Activated naive CD4-positive, alpha-beta T cell (primary cell): Measurements from ENCODE around the gene PLEKHJ1.

Experiments
- DNase-seq, 4 experiments: peaks; one replicate each; lab custom pipeline; 2025; lab: John Stamatoyannopoulos, UW

The PLEKHJ1 gene

GRCh38 chr19:2234996-2235380 lies 1.1 kb downstream of the PLEKHJ1 start:
- DNase-seq = no peak

- DNase-seq = no peak
Observed at GRCh38 chr19:2233601-2234280, 2.4 kb downstream of the PLEKHJ1 start.

- no peak for DNase-seq
Observed at GRCh38 chr19:2232286-2233151, 3.6 kb downstream of the PLEKHJ1 start.

GRCh38 chr19:2231621-2232221 lies 4.4 kb downstream of the PLEKHJ1 start:
- no peak for DNase-seq

GRCh38 chr19:2230807-2231533 lies 5.2 kb downstream of the PLEKHJ1 start:
- DNase-seq = no peak

- no peak for DNase-seq
Observed at GRCh38 chr19:2230033-2230531, 6.0 kb downstream of the PLEKHJ1 start.

- DNase-seq = no peak
Observed at GRCh38 chr19:2229103-2230032, 6.8 kb downstream of the PLEKHJ1 start.

GRCh38 chr19:2228157-2229030 lies 7.7 kb downstream of the PLEKHJ1 start:
- DNase-seq = no peak

GRCh38 chr19:2227415-2228156 lies 8.5 kb downstream of the PLEKHJ1 start:
- DNase-seq = no peak

- no peak for DNase-seq
Observed at GRCh38 chr19:2226840-2227360, 9.2 kb downstream of the PLEKHJ1 start.

- no peak for DNase-seq
Observed at GRCh38 chr19:2226051-2226839, 9.9 kb downstream of the PLEKHJ1 start.

- DNase-seq = no peak
Observed at GRCh38 chr19:2225415-2226050, 10.6 kb downstream of the PLEKHJ1 start.

GRCh38 chr19:2224754-2225349 lies 11.3 kb downstream of the PLEKHJ1 start:
- DNase-seq = no peak

GRCh38 chr19:2223959-2224358 lies 12.2 kb downstream of the PLEKHJ1 start:
- DNase-seq = no peak

GRCh38 chr19:2223391-2223790 lies 12.7 kb downstream of the PLEKHJ1 start:
- no peak for DNase-seq

- DNase-seq = no peak
Observed at GRCh38 chr19:2221918-2222317, 14.2 kb downstream of the PLEKHJ1 start.

- no peak for DNase-seq
Observed at GRCh38 chr19:2221250-2221831, 14.8 kb downstream of the PLEKHJ1 start.
